ENCODE results near the gene ADSS2. TPM values are rescaled to one million over a fixed set of nuclear protein-coding genes. Genes with fewer than 3 reads are reported as not detected.

ADSS2 gene
- total RNA-seq, 4 donors from 2014 or later = 23.4 to 46.1 (median 32.5) TPM

GRCh38 chr1:244371242-244372141 lies 80.2 kb downstream of the ADSS2 start:
- Histone ChIP-seq H3K27ac (no peak overlapping the region), H3K4me1 (no peaks in the 10 kb centered on the region), H3K9me3 (no peaks in the 10 kb centered on the region), H3K36me3 (no peaks in the 10 kb centered on the region), H3K27me3 (no peaks in the 10 kb centered on the region), H3K4me3 (no peak overlapping the region)
- TF ChIP-seq POLR2A (IDR thresholded peaks at IDR 0.05) (no peak), EP300 (IDR thresholded peaks at IDR 0.05) (no peak)
- TF ChIP-seq, protein P1, sequence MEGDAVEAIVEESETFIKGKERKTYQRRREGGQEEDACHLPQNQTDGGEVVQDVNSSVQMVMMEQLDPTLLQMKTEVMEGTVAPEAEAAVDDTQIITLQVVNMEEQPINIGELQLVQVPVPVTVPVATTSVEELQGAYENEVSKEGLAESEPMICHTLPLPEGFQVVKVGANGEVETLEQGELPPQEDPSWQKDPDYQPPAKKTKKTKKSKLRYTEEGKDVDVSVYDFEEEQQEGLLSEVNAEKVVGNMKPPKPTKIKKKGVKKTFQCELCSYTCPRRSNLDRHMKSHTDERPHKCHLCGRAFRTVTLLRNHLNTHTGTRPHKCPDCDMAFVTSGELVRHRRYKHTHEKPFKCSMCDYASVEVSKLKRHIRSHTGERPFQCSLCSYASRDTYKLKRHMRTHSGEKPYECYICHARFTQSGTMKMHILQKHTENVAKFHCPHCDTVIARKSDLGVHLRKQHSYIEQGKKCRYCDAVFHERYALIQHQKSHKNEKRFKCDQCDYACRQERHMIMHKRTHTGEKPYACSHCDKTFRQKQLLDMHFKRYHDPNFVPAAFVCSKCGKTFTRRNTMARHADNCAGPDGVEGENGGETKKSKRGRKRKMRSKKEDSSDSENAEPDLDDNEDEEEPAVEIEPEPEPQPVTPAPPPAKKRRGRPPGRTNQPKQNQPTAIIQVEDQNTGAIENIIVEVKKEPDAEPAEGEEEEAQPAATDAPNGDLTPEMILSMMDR (IDR thresholded peaks at IDR 0.05) = no peak
- 71 to 79% methylated on average over 11 of the region's 11 CpGs for WGBS, 2 donors
- no peak for DNase-seq (ENCODE audit: low spot score in 2 of 2)

DNA sequence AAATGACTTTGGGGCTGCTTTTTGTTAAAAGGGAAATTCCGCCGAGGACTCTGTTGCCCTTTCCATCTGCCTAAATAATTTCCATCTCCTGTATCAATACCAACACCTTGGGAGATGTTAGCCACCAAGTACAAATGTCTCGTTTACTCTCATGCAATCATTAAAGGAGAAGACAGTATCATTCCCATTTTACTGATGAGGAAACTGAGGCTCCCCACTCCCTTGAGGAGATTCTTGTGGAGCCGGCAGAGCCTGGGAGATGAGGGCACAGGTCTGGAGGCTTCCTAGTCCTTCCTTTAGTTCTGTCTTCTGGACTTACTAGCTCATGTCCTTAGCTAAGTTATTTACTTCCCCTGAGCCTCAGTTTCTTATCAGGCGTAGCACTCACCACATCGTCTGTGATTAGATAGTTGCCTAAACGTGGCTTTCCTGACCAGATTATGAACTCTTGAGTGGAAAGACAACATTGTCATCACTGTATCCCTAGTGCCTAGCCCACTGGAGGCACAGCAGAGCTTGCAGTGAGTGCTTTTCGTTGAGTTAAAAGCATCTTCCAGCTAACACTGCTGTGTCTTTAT lies 81.6 kb downstream of the ADSS2 start:
- Histone ChIP-seq H3K27me3 (no peaks in the 10 kb centered on the region), H3K36me3 (no peaks in the 10 kb centered on the region), H3K4me1 (no peaks in the 10 kb centered on the region), H3K9me3 (no peaks in the 10 kb centered on the region), H3K4me3 (no peak overlapping the region), H3K27ac (no peak overlapping the region)
- 58 to 59% methylated on average over 8 of the region's 8 CpGs for whole genome bisulfite sequencing, 2 donors
- TF ChIP-seq EP300 (IDR thresholded peaks at IDR 0.05) (no peak), POLR2A (IDR thresholded peaks at IDR 0.05) (no peak)
- TF ChIP-seq, protein P1 (IDR thresholded peaks at IDR 0.05) = no peak
- DNase-seq (ENCODE audit: low spot score in 2 of 2) = no peak

- no peaks in the 10 kb centered on the region for H3K36me3 ChIP-seq
- peak overlapping the region in 1 of 4 donors; percentile 8 for H3K27ac ChIP-seq
- H3K9me3 ChIP-seq = no peaks in the 10 kb centered on the region
- 64% methylated on average over 18 of the region's 18 CpGs for WGBS, 2 donors
- H3K4me3 ChIP-seq = no peak overlapping the region
- TF ChIP-seq POLR2A (IDR thresholded peaks at IDR 0.05) (no peak), EP300 (IDR thresholded peaks at IDR 0.05) (no peak)
- TF ChIP-seq, protein P1 (IDR thresholded peaks at IDR 0.05) = no peak
- peak in 1 of 2 donors; percentile 39 for DNase-seq (ENCODE audit: low spot score in 2 of 2)
- H3K27me3 ChIP-seq = no peaks in the 10 kb centered on the region
- no peaks in the 10 kb centered on the region for H3K4me1 ChIP-seq
Observed at GRCh38 chr1:244369256-244370057, 82.3 kb downstream of the ADSS2 start.

DNA sequence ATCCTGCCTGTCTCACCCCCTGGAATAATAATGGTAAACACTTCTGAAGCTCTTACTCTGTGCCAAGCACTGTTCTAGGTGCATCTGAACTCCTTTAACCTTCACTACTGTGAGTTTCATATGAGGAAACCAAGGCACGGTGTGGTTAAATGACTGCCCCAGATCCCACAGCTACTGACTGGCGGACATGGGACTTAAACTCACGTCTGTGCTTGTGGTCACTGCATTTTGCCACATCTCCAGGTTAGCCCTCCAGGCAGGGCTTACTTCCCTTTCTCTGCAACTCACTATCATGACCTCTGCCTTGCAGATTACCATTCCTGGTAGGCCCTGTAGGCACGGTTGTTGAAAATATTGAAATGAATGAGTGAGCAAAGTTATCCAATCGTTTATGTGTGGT lies 83.4 kb downstream of the ADSS2 start:
- TF ChIP-seq EP300 (IDR thresholded peaks at IDR 0.05) (no peak), POLR2A (IDR thresholded peaks at IDR 0.05) (no peak)
- TF ChIP-seq, protein P1 (IDR thresholded peaks at IDR 0.05) = no peak
- Histone ChIP-seq H3K36me3 (no peaks in the 10 kb centered on the region), H3K9me3 (no peaks in the 10 kb centered on the region), H3K4me1 (no peaks in the 10 kb centered on the region), H3K27ac (no peak overlapping the region), H3K4me3 (no peak overlapping the region), H3K27me3 (no peaks in the 10 kb centered on the region)
- 75 to 85% methylated on average over 5 of the region's 5 CpGs for WGBS, 2 donors
- DNase-seq (ENCODE audit: low spot score in 2 of 2) = no peak

Data from tibial nerve (tissue), 4 donors.